Measurements from ENCODE around the gene ALDH3A2. TPM values are rescaled to one million over a fixed set of nuclear protein-coding genes. Genes with fewer than 3 reads are reported as not detected.

The ALDH3A2 gene
- total RNA-seq, 1 donor from 2014 or later, result 107 TPM

- DNase-seq (ENCODE audit: low spot score), result no peak
- intact Hi-C loops (cut with DNase I), result no loop called here
Observed at GRCh38 chr17:19725486-19725885, 76.9 kb downstream of the ALDH3A2 start.

DNA sequence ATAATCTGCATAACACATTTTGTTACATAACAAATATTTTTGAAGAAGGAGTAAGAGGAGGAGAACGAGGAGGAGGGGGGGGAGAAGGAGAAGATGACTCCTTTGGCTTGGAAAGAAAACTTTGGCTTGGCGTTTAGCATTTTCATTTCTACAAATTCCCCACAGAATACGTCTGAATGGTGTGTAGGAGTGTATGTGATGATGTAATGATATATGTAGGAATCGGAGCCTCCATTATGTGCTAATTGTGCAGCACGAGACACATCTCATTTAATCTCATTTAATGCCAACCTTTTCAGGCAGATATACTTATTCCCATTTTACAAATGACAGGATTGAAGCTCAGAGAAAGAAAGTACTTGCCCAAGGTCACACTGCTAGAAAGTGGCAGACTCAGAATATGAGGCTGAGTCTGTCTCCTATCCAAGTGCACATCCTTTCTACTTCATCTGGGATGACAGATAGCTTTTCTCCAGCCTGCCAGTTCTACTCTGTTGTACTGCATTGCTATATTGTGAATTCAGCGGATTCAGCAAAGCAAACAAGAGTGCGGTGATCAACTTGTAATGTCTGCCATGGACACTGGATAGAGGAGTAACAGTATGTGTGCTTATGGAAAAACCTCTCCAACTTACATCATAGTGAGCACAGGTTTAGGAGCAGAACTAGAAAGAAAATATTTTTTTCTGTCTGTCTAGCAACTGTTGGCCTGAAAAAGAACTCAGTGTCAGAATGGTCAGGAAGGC is 78.3 kb downstream of the ALDH3A2 start:
- no peak for DNase-seq (ENCODE audit: low spot score)
- intact Hi-C loops (cut with DNase I), result no loop called here

Other genes starting within 250 kb of the ALDH3A2 start
- gene RNF112, start 237.5 kb upstream of the ALDH3A2 start, total RNA-seq, result 2.5 TPM
- 11.8 TPM for gene SLC47A1, start 114.9 kb upstream of the ALDH3A2 start, total RNA-seq
- gene SLC47A2, start 67.8 kb downstream of the ALDH3A2 start, total RNA-seq, result not detected
- 0.24 TPM for gene ALDH3A1, start 99.5 kb downstream of the ALDH3A2 start, total RNA-seq
- 14.0 TPM for gene ULK2, start 219.2 kb downstream of the ALDH3A2 start, total RNA-seq

Data from cardiac septum (tissue), 1 donor.